Measurements from ENCODE around the gene PTBP1.

Gene PTBP1

GRCh38 chr19:798415-799075, 1.3 kb downstream of the PTBP1 start:
- DNase-seq: no peak

GRCh38 chr19:799076-799881, 2.0 kb downstream of the PTBP1 start:
- DNase-seq: peak; percentile 56

GRCh38 chr19:800360-801029, 3.2 kb downstream of the PTBP1 start:
- DNase-seq: no peak

- peak; percentile 81 for DNase-seq
These were observed 4.0 kb downstream of the PTBP1 start for GRCh38 chr19:801030-801860.

- no peak for DNase-seq
These were observed 4.7 kb downstream of the PTBP1 start for GRCh38 chr19:801861-802497.

- DNase-seq: no peak
These were observed 5.3 kb downstream of the PTBP1 start for GRCh38 chr19:802498-803098.

- no peak for DNase-seq
These were observed 5.9 kb downstream of the PTBP1 start for GRCh38 chr19:803099-803561.

- no peak for DNase-seq
These were observed 6.6 kb downstream of the PTBP1 start for GRCh38 chr19:803686-804418.

- DNase-seq: no peak
These were observed 7.3 kb downstream of the PTBP1 start for GRCh38 chr19:804419-805165.

- no peak for DNase-seq
These were observed 7.9 kb downstream of the PTBP1 start for GRCh38 chr19:805166-805551.

GRCh38 chr19:805600-806550, 8.6 kb downstream of the PTBP1 start:
- no peak for DNase-seq

GRCh38 chr19:806815-807421, 9.7 kb downstream of the PTBP1 start:
- no peak for DNase-seq

GRCh38 chr19:807627-808422, 10.6 kb downstream of the PTBP1 start:
- no peak for DNase-seq

- no peak for DNase-seq
These were observed 11.1 kb downstream of the PTBP1 start for GRCh38 chr19:808423-808775.

GRCh38 chr19:810077-810855, 13.0 kb downstream of the PTBP1 start:
- DNase-seq: no peak

- DNase-seq: no peak
These were observed 13.7 kb downstream of the PTBP1 start for GRCh38 chr19:810883-811489.
